Natural killer cell (primary cell): Measurements from ENCODE around the gene SMARCB1. TPM values are rescaled to one million over a fixed set of nuclear protein-coding genes. Genes with fewer than 3 reads are reported as not detected.

Experiments
- ATAC-seq, 3 donors: fragments of 150-1000 bp in 2 of 3; fragments of 200-7000 bp in 1 of 3; cut with Tn5 transposase; 1 replicate in 1 of 3; 2 replicates in 2 of 3; pipeline ENCODE4 v1.10.0; 2021; ENCODE audit warnings: mild to moderate bottlenecking in 2 of 3, moderate library complexity in 2 of 3
- DNase-seq, 2 donors: peaks; one replicate each; pipeline versions ENCODE4 v3.0.0 to v3.0.0-alpha.2; 2013 to 2021; ENCODE audit warnings: mixed read lengths in 1 of 2
- H3K27ac ChIP-seq: one replicate; pipeline ENCODE4 v1.5.1; 2013; ENCODE audit warnings: mild to moderate bottlenecking, low read length
- H3K27me3 ChIP-seq: one replicate; pipeline ENCODE4 v1.6.1; 2013; ENCODE audit warnings: low read length; ENCODE audit not compliant: control insufficient read depth, insufficient read depth
- H3K36me3 ChIP-seq: one replicate; pipeline ENCODE4 v1.6.1; 2013; ENCODE audit warnings: low read length; ENCODE audit not compliant: control insufficient read depth, insufficient read depth
- H3K4me1 ChIP-seq: one replicate; pipeline ENCODE4 v1.6.1; 2013; ENCODE audit warnings: low read length; ENCODE audit not compliant: control insufficient read depth, insufficient read depth
- H3K4me3 ChIP-seq: one replicate; pipeline ENCODE4 v1.5.1; 2013; ENCODE audit warnings: low read length
- H3K9me3 ChIP-seq: one replicate; pipeline ENCODE4 v1.6.1; 2013; ENCODE audit warnings: low read length; ENCODE audit not compliant: control insufficient read depth, insufficient read depth
- H3K27ac Mint-ChIP-seq, 2 donors: one replicate each; pipeline ENCODE4 v1.8.0; 2022; ENCODE audit warnings: mild to moderate bottlenecking in 2 of 2, mixed read lengths in 2 of 2, moderate library complexity in 1 of 2
- H3K27me3 Mint-ChIP-seq, 2 donors: one replicate each; pipeline ENCODE4 v1.8.0; 2022; ENCODE audit warnings: low read depth in 2 of 2, mixed read lengths in 2 of 2
- H3K36me3 Mint-ChIP-seq: one replicate; pipeline ENCODE4 v1.8.0; 2022; ENCODE audit warnings: mixed read lengths
- H3K4me1 Mint-ChIP-seq, 2 donors: one replicate each; pipeline ENCODE4 v1.8.0; 2022; ENCODE audit warnings: mixed read lengths in 2 of 2
- H3K4me3 Mint-ChIP-seq: one replicate; pipeline ENCODE4 v1.8.0; 2022; ENCODE audit warnings: mild to moderate bottlenecking, moderate library complexity, mixed read lengths
- H3K9me3 Mint-ChIP-seq, 2 donors: one replicate each; pipeline ENCODE4 v1.8.0; 2022; ENCODE audit warnings: mixed read lengths in 2 of 2
- CTCF ChIP-seq: fragments of 200-600 bp; IDR thresholded peaks from one replicate; pipeline ENCODE4 v1.8.0; 2022; ENCODE audit warnings: antibody characterized with exemption
- WGBS: methylation state at CpG from one replicate; pipeline ENCODE4 v1.1.7; 2013; ENCODE audit warnings: missing lambda C conversion rate; ENCODE audit not compliant: insufficient coverage; 5-methylcytosine and 5-hydroxymethylcytosine counted together
- intact Hi-C: fragments of 100-400 bp; cut with micrococcal nuclease; formaldehyde crosslinking; loops from one replicate; pipeline ENCODE4 v1.14.2; 2022
- total RNA-seq, 4 donors: library from RNA; stranded (reverse); fragments of 120-200 nt in 1 of 4; gene quantifications; one replicate each; pipeline versions ENCODE4 v1.2.3 to v1.2.4, GENCODE V29; 2013 to 2022

SMARCB1 gene
- total RNA-seq, 3 donors from 2014 or later (not counting 1 experiment from before 2014, with no cell fraction given): 56.3 to 76.9 (median 69.8) TPM

GRCh38 chr22:23783265-23784150 is 3.3 kb upstream of the SMARCB1 start:
- no peaks in the 10 kb centered on the region for H3K36me3 ChIP-seq
- no peak for TF ChIP-seq CTCF
- peaks cover 36% of the 10 kb centered on the region for H3K4me1 ChIP-seq
- no peaks in the 10 kb centered on the region for H3K9me3 ChIP-seq
- intact Hi-C loops: no loop called here
- H3K27me3 ChIP-seq: no peaks in the 10 kb centered on the region
- peaks cover 18 to 23% of the 10 kb centered on the region in 2 donors for H3K4me1 Mint-ChIP-seq
- no peaks in the 10 kb centered on the region for H3K9me3 Mint-ChIP-seq
- no peak overlapping the region for H3K4me3 Mint-ChIP-seq
- no peak overlapping the region for H3K27ac Mint-ChIP-seq
- H3K27ac ChIP-seq: no peak overlapping the region
- H3K27me3 Mint-ChIP-seq: no peaks in the 10 kb centered on the region
- no peak for ATAC-seq
- no peaks in the 10 kb centered on the region for H3K36me3 Mint-ChIP-seq
- DNase-seq: no peak
- WGBS: 79% methylated on average over 15 of the region's 15 CpGs
- no peak overlapping the region for H3K4me3 ChIP-seq

- no peak for TF ChIP-seq CTCF
- Histone ChIP-seq H3K9me3 (no peaks in the 10 kb centered on the region), H3K27me3 (no peaks in the 10 kb centered on the region), H3K36me3 (no peaks in the 10 kb centered on the region), H3K4me1 (peaks cover 36% of the 10 kb centered on the region), H3K4me3 (no peak overlapping the region), H3K27ac (no peak overlapping the region)
- DNase-seq: peak in 1 of 2 donors; percentile 22
- intact Hi-C loops: no loop called here
- Mint-ChIP-seq H3K36me3 (no peaks in the 10 kb centered on the region), H3K27ac (peak overlapping the region; percentile 35 to 62), H3K4me3 (peak overlapping the region; percentile 55), H3K4me1 (peaks cover 18 to 23% of the 10 kb centered on the region in 2 donors), H3K27me3 (no peaks in the 10 kb centered on the region), H3K9me3 (no peaks in the 10 kb centered on the region)
- no peak for ATAC-seq
- WGBS: 20% methylated on average over 7 of the region's 8 CpGs
These were observed 2.5 kb upstream of the SMARCB1 start for GRCh38 chr22:23784215-23784732.

DNA sequence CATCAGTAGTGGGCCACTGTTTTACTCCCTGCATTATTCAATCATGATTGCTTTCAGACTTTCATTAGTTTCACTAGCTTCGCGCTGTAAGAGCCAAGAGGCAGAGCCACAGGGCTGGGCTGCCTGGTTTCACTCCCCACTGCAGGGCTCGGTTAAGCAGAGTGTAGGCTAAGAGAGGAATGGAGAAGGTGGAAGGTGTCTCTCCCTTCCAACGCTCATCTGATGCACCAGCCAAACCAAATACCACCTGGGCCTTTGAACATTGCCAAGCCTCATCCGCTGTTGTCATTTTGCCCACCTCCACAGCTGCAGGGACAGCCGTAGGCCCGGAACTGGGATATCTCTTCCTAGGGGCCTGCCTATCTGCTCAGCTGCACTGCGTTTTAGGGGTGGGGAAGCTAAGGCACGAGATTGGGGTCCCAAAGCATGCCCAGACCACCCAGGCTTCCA is 480 bp upstream of the SMARCB1 start:
- no peaks in the 10 kb centered on the region for H3K36me3 Mint-ChIP-seq
- H3K4me3 ChIP-seq: peak overlapping the region; percentile 75
- no peaks in the 10 kb centered on the region for H3K27me3 ChIP-seq
- intact Hi-C loops: loop anchor here (2.0 kb wide), 2 partner anchors 13 to 225 kb away; partner anchors contain the start of genes CABIN1 and MMP11
- no peaks in the 10 kb centered on the region for H3K9me3 ChIP-seq
- no peaks in the 10 kb centered on the region for H3K9me3 Mint-ChIP-seq
- WGBS: 74% methylated on average over 8 of the region's 9 CpGs
- peaks cover 2% of the 10 kb centered on the region for H3K36me3 ChIP-seq
- peaks cover 36% of the 10 kb centered on the region for H3K4me1 ChIP-seq
- H3K27ac Mint-ChIP-seq: peak overlapping the region; percentile 84 to 89
- no peaks in the 10 kb centered on the region for H3K27me3 Mint-ChIP-seq
- peak overlapping the region; percentile 98 for H3K27ac ChIP-seq
- TF ChIP-seq CTCF: no peak
- peak in 1 of 2 donors; percentile 49 for DNase-seq
- H3K4me3 Mint-ChIP-seq: peak overlapping the region; percentile 85
- peaks cover 26 to 31% of the 10 kb centered on the region in 2 donors for H3K4me1 Mint-ChIP-seq
- ATAC-seq: no peak
